ENCODE measurements around the gene AOPEP.

DNA sequence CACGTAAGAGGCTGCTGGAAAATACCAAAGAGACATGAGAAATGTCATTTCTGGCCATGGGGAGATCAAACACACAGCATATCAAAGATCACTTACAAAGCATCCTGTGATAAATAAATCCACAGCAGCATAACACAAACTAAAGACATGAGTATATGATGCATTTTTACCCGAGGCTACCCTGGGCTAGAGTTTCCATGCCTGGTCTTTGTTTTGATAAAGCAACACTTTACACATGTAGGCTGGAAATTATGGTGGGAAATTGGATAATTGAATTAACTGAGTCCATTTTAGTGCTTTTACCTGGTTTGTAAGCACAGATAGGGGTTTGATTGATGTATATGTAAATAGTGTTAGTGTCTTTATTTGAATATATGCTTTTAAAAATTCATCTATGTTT, 288.4 kb downstream of the AOPEP start:
- no peak for TF ChIP-seq POLR2AphosphoS5 (IDR thresholded peaks at IDR 0.05; ENCODE audit: low read depth, low read length)
- no peak for TF ChIP-seq POLR2A (IDR thresholded peaks at IDR 0.05; ENCODE audit: low read depth, low read length)
- TF ChIP-seq TAF1 (IDR thresholded peaks at IDR 0.05; ENCODE audit: low read depth, low read length): no peak
- no peak for TF ChIP-seq PAX5 (IDR thresholded peaks at IDR 0.05; ENCODE audit: insufficient read depth, low read length, severe bottlenecking)

Data from GM12891 (cell line).